SU-DHL-6 (cell line): Measurements from ENCODE around the gene PRR33.

Source experiments
- H2AFZ ChIP-seq: fragments of 200-600 bp; sonication (generic); 2 replicates; pipeline ENCODE4 v1.6.1; 2014; ENCODE audit warnings: low read depth, mild to moderate bottlenecking, moderate library complexity, mixed read lengths, antibody characterized with exemption, low read length; ENCODE audit not compliant: severe bottlenecking
- H3F3A ChIP-seq: fragments of 200-600 bp; shearing (Covaris generic); 2 replicates; pipeline ENCODE4 v1.6.0; 2016; ENCODE audit warnings: antibody characterized with exemption, mild to moderate bottlenecking; ENCODE audit not compliant: insufficient read depth
- H3K27ac ChIP-seq: fragments of 200-600 bp; sonication (generic); 2 replicates; pipeline ENCODE4 v1.5.1; 2016; ENCODE audit warnings: low read depth, mild to moderate bottlenecking, low read length, moderate library complexity, mixed read lengths
- H3K27me3 ChIP-seq: fragments of 200-600 bp; sonication (generic), shearing (Covaris generic); 2 replicates; pipeline ENCODE4 v1.6.0; 2014; ENCODE audit warnings: mild to moderate bottlenecking, low read length
- H3K36me3 ChIP-seq: fragments of 200-600 bp; sonication (generic); 2 replicates; pipeline ENCODE4 v1.6.1; 2014; ENCODE audit warnings: mild to moderate bottlenecking, low read length, mixed read lengths
- H3K4me2 ChIP-seq: fragments of 300-600, 200-600 bp; shearing (Covaris generic), sonication (generic); 2 replicates; pipeline ENCODE4 v1.6.0; 2014; ENCODE audit warnings: low read length, low read depth, mild to moderate bottlenecking; ENCODE audit not compliant: poor library complexity, severe bottlenecking
- H3K4me3 ChIP-seq: fragments of 200-600 bp; sonication (generic); 2 replicates; pipeline ENCODE4 v1.5.1; 2014; ENCODE audit warnings: antibody characterized with exemption, low read length, mild to moderate bottlenecking, mixed read lengths; ENCODE audit not compliant: insufficient read depth, poor library complexity, severe bottlenecking
- H3K79me2 ChIP-seq: fragments of 200-600 bp; sonication (generic); 2 replicates; pipeline ENCODE4 v1.6.1; 2014; ENCODE audit warnings: mild to moderate bottlenecking, low read length, moderate library complexity; ENCODE audit not compliant: insufficient read depth
- H3K9ac ChIP-seq: fragments of 200-600 bp; sonication (generic); 2 replicates; pipeline ENCODE4 v1.7.0; 2014; ENCODE audit warnings: mild to moderate bottlenecking, low read length
- H3K9me2 ChIP-seq: fragments of 200-600 bp; sonication (generic); replicated peaks from 2 replicates; pipeline ENCODE4 v1.6.1; 2014; ENCODE audit warnings: low read length; ENCODE audit not compliant: insufficient read depth
- H3K9me3 ChIP-seq: fragments of 200-600 bp; sonication (generic); 2 replicates; pipeline ENCODE4 v1.6.1; 2014; ENCODE audit warnings: low read length, mixed read lengths; ENCODE audit not compliant: insufficient read depth
- H4K20me1 ChIP-seq: fragments of 200-600 bp; sonication (generic); 2 replicates; pipeline ENCODE4 v1.6.1; 2014; ENCODE audit warnings: low read depth, mild to moderate bottlenecking, antibody characterized with exemption, low read length, moderate library complexity, mixed read lengths
- CTCF ChIP-seq: fragments of 200-600 bp; sonication (generic); IDR thresholded peaks from one replicate; pipeline ENCODE4 v1.5.1; 2017; ENCODE audit warnings: antibody characterized with exemption, mild to moderate bottlenecking, low read length, moderate library complexity; ENCODE audit not compliant: insufficient read depth, poor library complexity, severe bottlenecking
- EZH2phosphoT487 ChIP-seq: fragments of 200-600 bp; sonication (generic), shearing (Covaris generic); conservative IDR thresholded peaks from 2 replicates; pipeline ENCODE4 v1.6.1; 2018; ENCODE audit warnings: mild to moderate bottlenecking, antibody characterized with exemption, low read length, moderate library complexity, mixed read lengths

PRR33 gene

GRCh38 chr11:1893581-1894359 lies 2.1 kb upstream of the PRR33 start:
- no peaks in the 10 kb centered on the region for H3K9me3 ChIP-seq
- no peak overlapping the region for H3K4me2 ChIP-seq
- no peak for TF ChIP-seq CTCF
- TF ChIP-seq EZH2phosphoT487 = no peak
- no peaks in the 10 kb centered on the region for H3K36me3 ChIP-seq
- no peak overlapping the region for H3K9ac ChIP-seq
- no peak overlapping the region for H2AFZ ChIP-seq
- no peaks in the 10 kb centered on the region for H4K20me1 ChIP-seq
- H3K9me2 ChIP-seq = no peaks in the 10 kb centered on the region
- no peak overlapping the region for H3K27ac ChIP-seq
- no peaks in the 10 kb centered on the region for H3K79me2 ChIP-seq
- H3K4me3 ChIP-seq = no peak overlapping the region
- H3K27me3 ChIP-seq = no peaks in the 10 kb centered on the region
- no peaks in the 10 kb centered on the region for H3F3A ChIP-seq

GRCh38 chr11:1892558-1892957 lies 863 bp upstream of the PRR33 start:
- H3K4me3 ChIP-seq = no peak overlapping the region
- no peak overlapping the region for H3K4me2 ChIP-seq
- H3K9me3 ChIP-seq = no peaks in the 10 kb centered on the region
- H2AFZ ChIP-seq = no peak overlapping the region
- TF ChIP-seq CTCF (no peak), EZH2phosphoT487 (no peak)
- H4K20me1 ChIP-seq = no peaks in the 10 kb centered on the region
- no peaks in the 10 kb centered on the region for H3F3A ChIP-seq
- no peaks in the 10 kb centered on the region for H3K36me3 ChIP-seq
- H3K9ac ChIP-seq = no peak overlapping the region
- H3K9me2 ChIP-seq = no peaks in the 10 kb centered on the region
- H3K27me3 ChIP-seq = no peaks in the 10 kb centered on the region
- H3K79me2 ChIP-seq = no peaks in the 10 kb centered on the region
- no peak overlapping the region for H3K27ac ChIP-seq

- no peak overlapping the region for H3K9ac ChIP-seq
- no peaks in the 10 kb centered on the region for H3K79me2 ChIP-seq
- H3K27ac ChIP-seq = no peak overlapping the region
- TF ChIP-seq CTCF (no peak), EZH2phosphoT487 (no peak)
- no peaks in the 10 kb centered on the region for H3K9me2 ChIP-seq
- no peak overlapping the region for H3K4me3 ChIP-seq
- H2AFZ ChIP-seq = no peak overlapping the region
- no peaks in the 10 kb centered on the region for H3K9me3 ChIP-seq
- no peaks in the 10 kb centered on the region for H4K20me1 ChIP-seq
- no peaks in the 10 kb centered on the region for H3F3A ChIP-seq
- H3K36me3 ChIP-seq = no peaks in the 10 kb centered on the region
- no peak overlapping the region for H3K4me2 ChIP-seq
- H3K27me3 ChIP-seq = no peaks in the 10 kb centered on the region
These were observed 421 bp upstream of the PRR33 start for GRCh38 chr11:1892116-1892515.
